HCT116 (cell line): ENCODE data around the gene PSMD5. TPM values are rescaled to one million over a fixed set of nuclear protein-coding genes. Genes with fewer than 3 reads are reported as not detected.

ENCODE experiments used
- ATAC-seq: fragments of 200-7000 bp; cut with Tn5 transposase; 2 replicates; pipeline ENCODE4 v1.9.1; 2020; ENCODE audit warnings: mild to moderate bottlenecking, moderate library complexity
- BruUV-seq: library from RNA; stranded (reverse); fragments of 400-500 nt; replicated peaks from 2 replicates; lab custom pipeline; 2021; lab: Mats Ljungman, UMichigan
- CTCF ChIA-PET: fragments of 300-600 bp; sonication (Branson Sonifier 250); formaldehyde crosslinking; loops from one replicate; lab custom pipeline; 2021; ENCODE audit warnings: antibody characterized with exemption; lab: Charles Lee
- POLR2A ChIA-PET: fragments of 300-600, 350-600 bp; sonication (Branson Sonifier 250); formaldehyde crosslinking; loops from one replicate; lab custom pipeline; 2021; ENCODE audit warnings: antibody characterized with exemption; lab: Charles Lee
- RAD21 ChIA-PET, 2 experiments: fragments of 300-600 bp; sonication (Branson Sonifier 250); formaldehyde crosslinking; loops; one replicate each; lab custom pipeline; 2023; ENCODE audit warnings: low total read pairs in 2 of 2; ENCODE audit not compliant: uncharacterized antibody in 2 of 2, unreplicated experiment in 2 of 2, low non-redundant PET in 1 of 2; lab: Charles Lee
- DNase-seq: peaks from one replicate; pipeline ENCODE4 v3.0.0-alpha.2; 2010; ENCODE audit warnings: low read depth, low spot score
- H2AFZ ChIP-seq: fragments of 200-600 bp; shearing (Covaris generic), sonication (generic); 2 replicates; pipeline ENCODE4 v1.6.1; 2017; ENCODE audit warnings: low read depth, mixed run types, mixed read lengths, antibody characterized with exemption, low read length; ENCODE audit not compliant: poor library complexity, severe bottlenecking
- H3K27ac ChIP-seq: 2 replicates; pipeline ENCODE4 v1.5.1; 2012; ENCODE audit warnings: low read depth, low read length
- H3K27me3 ChIP-seq: fragments of 200-600 bp; sonication (generic); 2 replicates; pipeline ENCODE4 v1.6.1; 2016; ENCODE audit warnings: mixed run types, low read length, mixed read lengths; ENCODE audit not compliant: insufficient read depth
- H3K36me3 ChIP-seq, 2 experiments: fragments of 200-500 bp in 1 of 2; fragments of 200-600 bp in 1 of 2; sonication (Bioruptor generic) in 1 of 2; sonication (generic) in 1 of 2; 2 replicates each; pipeline versions ENCODE4 v1.5.1 to v1.6.1; 2014 to 2016; ENCODE audit warnings: low read length in 2 of 2, inconsistent platforms in 1 of 2, mixed read lengths in 1 of 2, mixed run types in 1 of 2; ENCODE audit not compliant: insufficient read depth in 2 of 2, control insufficient read depth in 1 of 2
- H3K4me1 ChIP-seq, 2 experiments: fragments of 200-600 bp in 1 of 2; sonication (generic) in 1 of 2; 2 replicates each; pipeline versions ENCODE4 v1.5.1 to v1.6.1; 2012 to 2017; ENCODE audit warnings: low read length in 2 of 2, inconsistent platforms in 1 of 2, mild to moderate bottlenecking in 1 of 2, mixed read lengths in 1 of 2, mixed run types in 1 of 2, moderate library complexity in 1 of 2; ENCODE audit not compliant: insufficient read depth in 2 of 2, control insufficient read depth in 1 of 2
- H3K4me2 ChIP-seq: fragments of 200-600 bp; sonication (generic); 2 replicates; pipeline ENCODE4 v1.6.1; 2017; ENCODE audit warnings: mixed run types, low read length, mixed read lengths
- H3K4me3 ChIP-seq, 2 experiments: fragments of 200-600 bp in 1 of 2; sonication (generic) in 1 of 2; replicated peaks in 1 of 2; 2 replicates each; pipeline ENCODE4 v1.5.1; 2011 to 2016; ENCODE audit warnings: low read length in 2 of 2, control low read depth in 1 of 2, low read depth in 1 of 2, mild to moderate bottlenecking in 1 of 2, mixed read lengths in 1 of 2, mixed run types in 1 of 2
- H3K79me2 ChIP-seq: fragments of 200-600 bp; sonication (generic); 2 replicates; pipeline ENCODE4 v1.6.1; 2017; ENCODE audit warnings: mild to moderate bottlenecking, mixed run types, low read length, moderate library complexity, mixed read lengths; ENCODE audit not compliant: insufficient read depth
- H3K9ac ChIP-seq: fragments of 200-600 bp; sonication (generic); 2 replicates; pipeline ENCODE4 v1.6.1; 2016; ENCODE audit warnings: low read length, mixed read lengths
- H3K9me2 ChIP-seq: fragments of 200-600 bp; sonication (generic), shearing (Covaris generic); 2 replicates; pipeline ENCODE4 v1.6.1; 2017; ENCODE audit warnings: mixed run types, mild to moderate bottlenecking, moderate library complexity; ENCODE audit not compliant: insufficient read depth
- H3K9me3 ChIP-seq, 2 experiments: fragments of 200-500 bp in 1 of 2; fragments of 200-600 bp in 1 of 2; sonication (Bioruptor generic) in 1 of 2; sonication (generic) in 1 of 2; 2 replicates each; pipeline ENCODE4 v1.6.1; 2014 to 2017; ENCODE audit warnings: low read length in 2 of 2, mixed read lengths in 2 of 2, inconsistent platforms in 1 of 2, low read depth in 1 of 2, mild to moderate bottlenecking in 1 of 2, mixed run types in 1 of 2, moderate library complexity in 1 of 2; ENCODE audit not compliant: control insufficient read depth in 1 of 2, insufficient read depth in 1 of 2
- H4K20me1 ChIP-seq: fragments of 200-600 bp; sonication (generic), shearing (Covaris generic); 2 replicates; pipeline ENCODE4 v1.6.1; 2017; ENCODE audit warnings: mixed run types, mild to moderate bottlenecking, moderate library complexity; ENCODE audit not compliant: insufficient read depth
- CBX3 ChIP-seq: IDR thresholded peaks from 2 replicates; pipeline ENCODE4 v1.6.1; 2012; ENCODE audit warnings: low read depth
- EGR1 ChIP-seq: IDR thresholded peaks from 2 replicates; pipeline ENCODE4 v1.6.1; 2012; ENCODE audit warnings: low read depth
- EZH2 ChIP-seq: fragments of 200-600 bp; sonication (generic); IDR thresholded peaks from 2 replicates; pipeline ENCODE4 v1.6.1; 2017; ENCODE audit warnings: antibody characterized with exemption, mixed run types
- EZH2phosphoT487 ChIP-seq: fragments of 200-600 bp; IDR thresholded peaks from 2 replicates; pipeline ENCODE4 v1.6.1; 2018; ENCODE audit warnings: antibody characterized with exemption, borderline replicate concordance
- FOSL1 ChIP-seq: IDR thresholded peaks from 2 replicates; pipeline ENCODE4 v1.6.1; 2012; ENCODE audit warnings: low read depth
- JUND ChIP-seq: IDR thresholded peaks from 2 replicates; pipeline ENCODE4 v1.6.1; 2012
- MAX ChIP-seq: IDR thresholded peaks from 2 replicates; pipeline ENCODE4 v1.6.1; 2012
- POLR2A ChIP-seq: IDR thresholded peaks from 2 replicates; pipeline ENCODE4 v1.7.0; 2011; ENCODE audit warnings: borderline replicate concordance; ENCODE audit not compliant: insufficient read depth, insufficient read length; ENCODE audit errors: extremely low read depth
- POLR2AphosphoS5 ChIP-seq: IDR thresholded peaks from 2 replicates; pipeline ENCODE4 v1.6.1; 2011; ENCODE audit warnings: mild to moderate bottlenecking, low read depth, low read length, moderate library complexity
- RAD21 ChIP-seq: IDR thresholded peaks from 2 replicates; pipeline ENCODE4 v1.6.1; 2012; ENCODE audit warnings: low read depth, mild to moderate bottlenecking
- SP1 ChIP-seq: IDR thresholded peaks from 2 replicates; pipeline ENCODE4 v1.6.1; 2012; ENCODE audit warnings: low read depth
- SRF ChIP-seq: IDR thresholded peaks from 2 replicates; pipeline ENCODE4 v1.6.1; 2012; ENCODE audit warnings: low read depth
- TCF7L2 ChIP-seq: IDR thresholded peaks from 2 replicates; pipeline ENCODE4 v1.7.0; 2011; ENCODE audit warnings: borderline replicate concordance, inconsistent platforms; ENCODE audit not compliant: insufficient read depth, insufficient read length; ENCODE audit errors: extremely low read depth
- YY1 ChIP-seq: IDR thresholded peaks from 2 replicates; pipeline ENCODE4 v1.6.1; 2011; ENCODE audit warnings: low read length, low read depth, moderate library complexity, mild to moderate bottlenecking; ENCODE audit not compliant: insufficient replicate concordance; ENCODE audit errors: extremely low read depth
- intact Hi-C: fragments of 100-400 bp; cut with micrococcal nuclease; formaldehyde crosslinking; loops from 2 replicates; pipeline ENCODE4 v1.10.0; 2022
- total RNA-seq: library from RNA; stranded (reverse); gene quantifications from one replicate; pipeline ENCODE4 v1.2.1, GENCODE V29; 2021; ENCODE audit not compliant: unreplicated experiment
- TF ChIP-seq, protein P1 (sequence below): IDR thresholded peaks from 2 replicates; pipeline ENCODE4 v1.6.1; 2012
- TF ChIP-seq, protein P2 (sequence below): IDR thresholded peaks from 2 replicates; pipeline ENCODE4 v1.6.1; 2012; ENCODE audit warnings: low read depth

PSMD5 gene
- total RNA-seq, 1 experiment from 2014 or later: 64.3 TPM

DNA sequence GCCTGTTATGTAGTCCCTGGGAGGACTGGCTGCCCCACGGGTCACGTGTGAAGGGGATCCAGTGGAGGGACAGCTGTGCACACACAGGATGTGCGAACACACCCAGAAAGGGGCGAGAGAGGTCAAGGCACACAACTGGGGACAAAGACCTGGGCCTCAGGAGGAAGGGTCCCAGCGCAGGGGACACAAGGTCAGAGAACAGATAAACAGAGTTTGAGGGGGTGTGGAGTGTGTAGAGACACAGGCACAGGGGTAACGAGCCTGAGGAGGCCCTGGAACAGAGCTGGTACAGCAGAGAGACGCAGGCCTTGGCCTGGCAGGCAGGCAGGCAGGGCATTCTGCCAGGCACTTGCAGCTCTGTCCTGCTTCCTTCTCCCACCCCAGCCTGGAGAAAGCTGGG is 14.8 kb upstream of the PSMD5 start:
- Histone ChIP-seq H3K4me2 (no peak overlapping the region), H3K79me2 (no peaks in the 10 kb centered on the region), H3K4me1 (no peaks in the 10 kb centered on the region), H3K9me2 (no peaks in the 10 kb centered on the region), H3K4me3 (no peak overlapping the region), H3K27ac (no peak overlapping the region), H3K9ac (no peak overlapping the region), H3K36me3 (peaks cover 3 to 23% of the 10 kb centered on the region in 2 experiments), H3K9me3 (no peaks in the 10 kb centered on the region), H4K20me1 (no peaks in the 10 kb centered on the region), H3K27me3 (no peaks in the 10 kb centered on the region), H2AFZ (no peak overlapping the region)
- POLR2A ChIA-PET: no interaction called here
- TF ChIP-seq CBX3: no peak
- no peak for TF ChIP-seq MAX
- no peak for TF ChIP-seq POLR2AphosphoS5
- no peak for TF ChIP-seq EGR1
- no peak for TF ChIP-seq SRF
- TF ChIP-seq EZH2: no peak
- no peak for TF ChIP-seq YY1
- intact Hi-C loops: no loop called here
- no peak for ATAC-seq
- DNase-seq: no peak
- BruUV-seq: no TSS peak
- CTCF ChIA-PET: no interaction called here
- RAD21 ChIA-PET: no interaction called here

GRCh38 chr9:120856700-120857099 is 14.0 kb upstream of the PSMD5 start:
- H3K4me3 ChIP-seq: no peak overlapping the region
- DNase-seq (no peak), ATAC-seq (no peak)
- H4K20me1 ChIP-seq: no peaks in the 10 kb centered on the region
- BruUV-seq: no TSS peak
- no peaks in the 10 kb centered on the region for H3K9me2 ChIP-seq
- no peaks in the 10 kb centered on the region for H3K79me2 ChIP-seq
- H3K27ac ChIP-seq: no peak overlapping the region
- no peak overlapping the region for H3K4me2 ChIP-seq
- H3K36me3 ChIP-seq: peaks cover 3 to 19% of the 10 kb centered on the region in 2 experiments
- RAD21 ChIA-PET: no interaction called here
- POLR2A ChIA-PET: interaction anchor here (0.8 kb wide), 1 partner anchor 38 kb away, joined by 3 read pairs; no protein-coding TSS in a partner anchor
- intact Hi-C loops: no loop called here
- H3K9ac ChIP-seq: no peak overlapping the region
- H3K4me1 ChIP-seq: no peaks in the 10 kb centered on the region
- H3K27me3 ChIP-seq: no peaks in the 10 kb centered on the region
- CTCF ChIA-PET: no interaction called here
- no peak overlapping the region for H2AFZ ChIP-seq
- no peaks in the 10 kb centered on the region for H3K9me3 ChIP-seq
- no peak for TF ChIP-seq RAD21
- TF ChIP-seq TCF7L2: no peak
- TF ChIP-seq EGR1: no peak
- TF ChIP-seq SRF: no peak
- TF ChIP-seq SP1: no peak
- no peak for TF ChIP-seq JUND
- TF ChIP-seq, protein P1, sequence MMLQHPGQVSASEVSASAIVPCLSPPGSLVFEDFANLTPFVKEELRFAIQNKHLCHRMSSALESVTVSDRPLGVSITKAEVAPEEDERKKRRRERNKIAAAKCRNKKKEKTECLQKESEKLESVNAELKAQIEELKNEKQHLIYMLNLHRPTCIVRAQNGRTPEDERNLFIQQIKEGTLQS: no peak
- TF ChIP-seq EZH2phosphoT487: no peak
- TF ChIP-seq, protein P2, sequence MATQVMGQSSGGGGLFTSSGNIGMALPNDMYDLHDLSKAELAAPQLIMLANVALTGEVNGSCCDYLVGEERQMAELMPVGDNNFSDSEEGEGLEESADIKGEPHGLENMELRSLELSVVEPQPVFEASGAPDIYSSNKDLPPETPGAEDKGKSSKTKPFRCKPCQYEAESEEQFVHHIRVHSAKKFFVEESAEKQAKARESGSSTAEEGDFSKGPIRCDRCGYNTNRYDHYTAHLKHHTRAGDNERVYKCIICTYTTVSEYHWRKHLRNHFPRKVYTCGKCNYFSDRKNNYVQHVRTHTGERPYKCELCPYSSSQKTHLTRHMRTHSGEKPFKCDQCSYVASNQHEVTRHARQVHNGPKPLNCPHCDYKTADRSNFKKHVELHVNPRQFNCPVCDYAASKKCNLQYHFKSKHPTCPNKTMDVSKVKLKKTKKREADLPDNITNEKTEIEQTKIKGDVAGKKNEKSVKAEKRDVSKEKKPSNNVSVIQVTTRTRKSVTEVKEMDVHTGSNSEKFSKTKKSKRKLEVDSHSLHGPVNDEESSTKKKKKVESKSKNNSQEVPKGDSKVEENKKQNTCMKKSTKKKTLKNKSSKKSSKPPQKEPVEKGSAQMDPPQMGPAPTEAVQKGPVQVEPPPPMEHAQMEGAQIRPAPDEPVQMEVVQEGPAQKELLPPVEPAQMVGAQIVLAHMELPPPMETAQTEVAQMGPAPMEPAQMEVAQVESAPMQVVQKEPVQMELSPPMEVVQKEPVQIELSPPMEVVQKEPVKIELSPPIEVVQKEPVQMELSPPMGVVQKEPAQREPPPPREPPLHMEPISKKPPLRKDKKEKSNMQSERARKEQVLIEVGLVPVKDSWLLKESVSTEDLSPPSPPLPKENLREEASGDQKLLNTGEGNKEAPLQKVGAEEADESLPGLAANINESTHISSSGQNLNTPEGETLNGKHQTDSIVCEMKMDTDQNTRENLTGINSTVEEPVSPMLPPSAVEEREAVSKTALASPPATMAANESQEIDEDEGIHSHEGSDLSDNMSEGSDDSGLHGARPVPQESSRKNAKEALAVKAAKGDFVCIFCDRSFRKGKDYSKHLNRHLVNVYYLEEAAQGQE: no peak
- TF ChIP-seq EZH2: no peak
- no peak for TF ChIP-seq FOSL1
- TF ChIP-seq YY1: no peak
- TF ChIP-seq POLR2A: no peak
